GM18498 (cell line): ENCODE measurements around the gene LTBP1.

Source experiments
- ATAC-seq: cut with Tn5 transposase; IDR thresholded peaks from one replicate; pipeline ENCODE4 v1.9.1; 2021; ENCODE audit warnings: mild to moderate bottlenecking, moderate library complexity; ENCODE audit not compliant: unreplicated experiment

Gene LTBP1

GRCh38 chr2:33069894-33070651 lies 123.3 kb downstream of the LTBP1 start:
- ATAC-seq = no peak

GRCh38 chr2:33071591-33071990 lies 124.8 kb downstream of the LTBP1 start:
- ATAC-seq = no peak

- no peak for ATAC-seq
Measured at GRCh38 chr2:33072614-33073013, 125.9 kb downstream of the LTBP1 start.

- ATAC-seq = no peak
Measured at GRCh38 chr2:33073018-33073417, 126.3 kb downstream of the LTBP1 start.

- ATAC-seq = no peak
Measured at GRCh38 chr2:33074197-33074596, 127.4 kb downstream of the LTBP1 start.

GRCh38 chr2:33077311-33077710 lies 130.6 kb downstream of the LTBP1 start:
- ATAC-seq = no peak

- ATAC-seq = no peak
Measured at GRCh38 chr2:33077844-33078243, 131.1 kb downstream of the LTBP1 start.

GRCh38 chr2:33081691-33082090 lies 134.9 kb downstream of the LTBP1 start:
- ATAC-seq = no peak

GRCh38 chr2:33083699-33084387 lies 137.1 kb downstream of the LTBP1 start:
- ATAC-seq = no peak

- ATAC-seq = no peak
Measured at GRCh38 chr2:33084433-33084832, 137.7 kb downstream of the LTBP1 start.

GRCh38 chr2:33085646-33086045 lies 138.9 kb downstream of the LTBP1 start:
- no peak for ATAC-seq

- ATAC-seq = no peak
Measured at GRCh38 chr2:33086400-33087015, 139.8 kb downstream of the LTBP1 start.

- no peak for ATAC-seq
Measured at GRCh38 chr2:33090553-33091134, 143.9 kb downstream of the LTBP1 start.

GRCh38 chr2:33091541-33092123 lies 144.9 kb downstream of the LTBP1 start:
- no peak for ATAC-seq

GRCh38 chr2:33093283-33093993 lies 146.7 kb downstream of the LTBP1 start:
- ATAC-seq = no peak

- no peak for ATAC-seq
Measured at GRCh38 chr2:33094303-33094702, 147.6 kb downstream of the LTBP1 start.

GRCh38 chr2:33099989-33100388 lies 153.2 kb downstream of the LTBP1 start:
- ATAC-seq = no peak

- no peak for ATAC-seq
Measured at GRCh38 chr2:33100921-33101320, 154.2 kb downstream of the LTBP1 start.

GRCh38 chr2:33104052-33104623 lies 157.4 kb downstream of the LTBP1 start:
- ATAC-seq = no peak

GRCh38 chr2:33104726-33105125 lies 158.0 kb downstream of the LTBP1 start:
- ATAC-seq = no peak
